SK-N-MC (cell line): ENCODE data around the gene RGS1.

Experiments used
- EZH2 ChIP-seq: fragments of 200-600 bp; sonication (generic); IDR thresholded peaks from one replicate; pipeline ENCODE4 v1.6.1; 2017; ENCODE audit warnings: antibody characterized with exemption
- FOXP2 ChIP-seq: optimal IDR thresholded peaks from 2 replicates; pipeline ENCODE3; 2011; ENCODE audit warnings: mild to moderate bottlenecking, moderate library complexity; ENCODE audit not compliant: insufficient read depth; ENCODE audit errors: extremely low read length, control extremely low read depth
- POLR2AphosphoS5 ChIP-seq: IDR thresholded peaks from 2 replicates; pipeline ENCODE4 v1.6.1; 2012; ENCODE audit warnings: mild to moderate bottlenecking, low read depth, low read length, borderline replicate concordance

DNA sequence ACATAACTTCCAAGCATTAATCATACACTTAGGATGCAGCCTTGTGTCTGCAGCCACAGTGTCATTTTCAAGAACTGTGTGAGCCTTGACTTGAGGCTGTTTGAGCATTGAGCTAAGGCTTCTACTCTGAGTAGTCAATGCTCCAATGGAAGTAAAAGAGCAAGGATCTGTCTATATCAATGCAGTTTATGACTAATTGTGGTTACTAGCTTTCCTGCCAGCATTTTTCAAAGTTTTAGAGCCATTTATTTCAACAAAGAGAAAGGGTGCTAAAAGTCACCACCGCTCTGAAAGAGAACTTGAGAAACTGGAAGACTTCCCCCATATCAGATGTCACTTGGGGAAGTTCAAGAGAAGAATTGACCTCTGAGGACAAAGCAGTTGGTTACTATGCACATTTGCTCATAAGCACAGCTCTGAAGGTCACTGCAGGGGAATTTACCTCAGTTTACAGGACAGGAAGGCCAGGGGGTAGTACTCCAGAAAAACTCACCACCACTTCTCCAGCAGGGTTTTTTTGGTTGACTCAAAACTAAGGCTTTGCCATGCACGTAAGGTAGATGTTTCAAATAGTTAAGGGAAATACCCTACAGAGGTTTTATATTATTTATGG is 24.5 kb upstream of the RGS1 start:
- TF ChIP-seq EZH2 (no peak), POLR2AphosphoS5 (no peak), FOXP2 (no peak)
